SU-DHL-6 (cell line): ENCODE measurements around the gene GAB2.

Experiments
- H2AFZ ChIP-seq: fragments of 200-600 bp; sonication (generic); 2 replicates; pipeline ENCODE4 v1.6.1; 2014; ENCODE audit warnings: low read depth, mild to moderate bottlenecking, moderate library complexity, mixed read lengths, antibody characterized with exemption, low read length; ENCODE audit not compliant: severe bottlenecking
- H3F3A ChIP-seq: fragments of 200-600 bp; shearing (Covaris generic); 2 replicates; pipeline ENCODE4 v1.6.0; 2016; ENCODE audit warnings: antibody characterized with exemption, mild to moderate bottlenecking; ENCODE audit not compliant: insufficient read depth
- H3K27ac ChIP-seq: fragments of 200-600 bp; sonication (generic); 2 replicates; pipeline ENCODE4 v1.5.1; 2016; ENCODE audit warnings: low read depth, mild to moderate bottlenecking, low read length, moderate library complexity, mixed read lengths
- H3K27me3 ChIP-seq: fragments of 200-600 bp; sonication (generic), shearing (Covaris generic); 2 replicates; pipeline ENCODE4 v1.6.0; 2014; ENCODE audit warnings: mild to moderate bottlenecking, low read length
- H3K36me3 ChIP-seq: fragments of 200-600 bp; sonication (generic); 2 replicates; pipeline ENCODE4 v1.6.1; 2014; ENCODE audit warnings: mild to moderate bottlenecking, low read length, mixed read lengths
- H3K4me2 ChIP-seq: fragments of 300-600, 200-600 bp; shearing (Covaris generic), sonication (generic); 2 replicates; pipeline ENCODE4 v1.6.0; 2014; ENCODE audit warnings: low read length, low read depth, mild to moderate bottlenecking; ENCODE audit not compliant: poor library complexity, severe bottlenecking
- H3K4me3 ChIP-seq: fragments of 200-600 bp; sonication (generic); 2 replicates; pipeline ENCODE4 v1.5.1; 2014; ENCODE audit warnings: antibody characterized with exemption, low read length, mild to moderate bottlenecking, mixed read lengths; ENCODE audit not compliant: insufficient read depth, poor library complexity, severe bottlenecking
- H3K79me2 ChIP-seq: fragments of 200-600 bp; sonication (generic); 2 replicates; pipeline ENCODE4 v1.6.1; 2014; ENCODE audit warnings: mild to moderate bottlenecking, low read length, moderate library complexity; ENCODE audit not compliant: insufficient read depth
- H3K9ac ChIP-seq: fragments of 200-600 bp; sonication (generic); 2 replicates; pipeline ENCODE4 v1.7.0; 2014; ENCODE audit warnings: mild to moderate bottlenecking, low read length
- H3K9me2 ChIP-seq: fragments of 200-600 bp; sonication (generic); replicated peaks from 2 replicates; pipeline ENCODE4 v1.6.1; 2014; ENCODE audit warnings: low read length; ENCODE audit not compliant: insufficient read depth
- H3K9me3 ChIP-seq: fragments of 200-600 bp; sonication (generic); 2 replicates; pipeline ENCODE4 v1.6.1; 2014; ENCODE audit warnings: low read length, mixed read lengths; ENCODE audit not compliant: insufficient read depth
- H4K20me1 ChIP-seq: fragments of 200-600 bp; sonication (generic); 2 replicates; pipeline ENCODE4 v1.6.1; 2014; ENCODE audit warnings: low read depth, mild to moderate bottlenecking, antibody characterized with exemption, low read length, moderate library complexity, mixed read lengths
- CTCF ChIP-seq: fragments of 200-600 bp; sonication (generic); IDR thresholded peaks from one replicate; pipeline ENCODE4 v1.5.1; 2017; ENCODE audit warnings: antibody characterized with exemption, mild to moderate bottlenecking, low read length, moderate library complexity; ENCODE audit not compliant: insufficient read depth, poor library complexity, severe bottlenecking
- EZH2phosphoT487 ChIP-seq: fragments of 200-600 bp; sonication (generic), shearing (Covaris generic); conservative IDR thresholded peaks from 2 replicates; pipeline ENCODE4 v1.6.1; 2018; ENCODE audit warnings: mild to moderate bottlenecking, antibody characterized with exemption, low read length, moderate library complexity, mixed read lengths

Gene GAB2

GRCh38 chr11:78337554-78337924 is 80.1 kb downstream of the GAB2 start:
- Histone ChIP-seq H3K9me2 (no peaks in the 10 kb centered on the region), H2AFZ (no peak overlapping the region), H4K20me1 (no peaks in the 10 kb centered on the region), H3F3A (no peaks in the 10 kb centered on the region), H3K27me3 (no peaks in the 10 kb centered on the region), H3K36me3 (no peaks in the 10 kb centered on the region), H3K9me3 (no peaks in the 10 kb centered on the region), H3K27ac (no peak overlapping the region), H3K4me2 (no peak overlapping the region), H3K79me2 (no peaks in the 10 kb centered on the region), H3K9ac (no peak overlapping the region), H3K4me3 (no peak overlapping the region)
- TF ChIP-seq EZH2phosphoT487, result no peak
- no peak for TF ChIP-seq CTCF

GRCh38 chr11:78336877-78337553 is 80.6 kb downstream of the GAB2 start:
- no peaks in the 10 kb centered on the region for H3F3A ChIP-seq
- no peak overlapping the region for H3K4me3 ChIP-seq
- H3K27me3 ChIP-seq, result no peaks in the 10 kb centered on the region
- H3K9me3 ChIP-seq, result no peaks in the 10 kb centered on the region
- no peaks in the 10 kb centered on the region for H3K9me2 ChIP-seq
- no peak overlapping the region for H3K27ac ChIP-seq
- no peaks in the 10 kb centered on the region for H4K20me1 ChIP-seq
- H2AFZ ChIP-seq, result no peak overlapping the region
- H3K9ac ChIP-seq, result no peak overlapping the region
- no peak overlapping the region for H3K4me2 ChIP-seq
- no peaks in the 10 kb centered on the region for H3K79me2 ChIP-seq
- TF ChIP-seq EZH2phosphoT487, result no peak
- no peak for TF ChIP-seq CTCF
- H3K36me3 ChIP-seq, result no peaks in the 10 kb centered on the region

- TF ChIP-seq CTCF (no peak), EZH2phosphoT487 (no peak)
- no peaks in the 10 kb centered on the region for H3F3A ChIP-seq
- no peaks in the 10 kb centered on the region for H3K36me3 ChIP-seq
- no peaks in the 10 kb centered on the region for H4K20me1 ChIP-seq
- no peak overlapping the region for H3K27ac ChIP-seq
- no peaks in the 10 kb centered on the region for H3K27me3 ChIP-seq
- no peaks in the 10 kb centered on the region for H3K9me3 ChIP-seq
- no peak overlapping the region for H3K9ac ChIP-seq
- H3K9me2 ChIP-seq, result no peaks in the 10 kb centered on the region
- H3K4me2 ChIP-seq, result no peak overlapping the region
- H2AFZ ChIP-seq, result no peak overlapping the region
- no peak overlapping the region for H3K4me3 ChIP-seq
- no peaks in the 10 kb centered on the region for H3K79me2 ChIP-seq
Observed at GRCh38 chr11:78334109-78334508, 83.5 kb downstream of the GAB2 start.
